HUES48 (cell line): ENCODE data around the gene ATP5MC2.

Experiments
- H3K27ac ChIP-seq: one replicate; pipeline ENCODE4 v1.7.0; 2013; ENCODE audit warnings: low read depth, low read length, inconsistent platforms
- H3K27me3 ChIP-seq: 2 replicates; pipeline ENCODE4 v1.6.1; 2013; ENCODE audit warnings: mild to moderate bottlenecking, low read length; ENCODE audit not compliant: control insufficient read depth, insufficient read depth
- H3K36me3 ChIP-seq: 2 replicates; pipeline ENCODE4 v1.6.1; 2013; ENCODE audit warnings: low read length; ENCODE audit not compliant: control insufficient read depth, insufficient read depth
- H3K4me1 ChIP-seq: 2 replicates; pipeline ENCODE4 v1.6.1; 2013; ENCODE audit warnings: mild to moderate bottlenecking, low read length; ENCODE audit not compliant: control insufficient read depth, insufficient read depth
- H3K4me3 ChIP-seq: 2 replicates; pipeline ENCODE4 v1.5.1; 2013; ENCODE audit warnings: mild to moderate bottlenecking, low read depth, low read length
- H3K9ac ChIP-seq: 2 replicates; pipeline ENCODE4 v1.6.1; 2013; ENCODE audit warnings: mild to moderate bottlenecking, low read depth, low read length, moderate library complexity
- H3K9me3 ChIP-seq: 2 replicates; pipeline ENCODE4 v1.6.1; 2013; ENCODE audit warnings: low read length; ENCODE audit not compliant: control insufficient read depth, insufficient read depth

Gene ATP5MC2

GRCh38 chr12:53625373-53625945, 50.4 kb downstream of the ATP5MC2 start:
- Histone ChIP-seq H3K4me1 (peaks cover 20% of the 10 kb centered on the region), H3K27ac (peak overlapping the region; percentile 98), H3K36me3 (no peaks in the 10 kb centered on the region)

GRCh38 chr12:53624956-53625355, 50.9 kb downstream of the ATP5MC2 start:
- Histone ChIP-seq H3K9me3 (no peaks in the 10 kb centered on the region), H3K36me3 (no peaks in the 10 kb centered on the region), H3K27me3 (no peaks in the 10 kb centered on the region), H3K4me1 (peaks cover 20% of the 10 kb centered on the region), H3K4me3 (peak overlapping the region; percentile 81), H3K9ac (no peak overlapping the region), H3K27ac (no peak overlapping the region)

More at GRCh38 chr12:53625373-53625945, 50.4 kb downstream of the ATP5MC2 start:
- Histone ChIP-seq H3K4me3 (peak overlapping the region; percentile 81), H3K9ac (no peak overlapping the region), H3K27me3 (no peaks in the 10 kb centered on the region), H3K9me3 (no peaks in the 10 kb centered on the region)

- H3K4me1 ChIP-seq, result peaks cover 20% of the 10 kb centered on the region
- H3K36me3 ChIP-seq, result no peaks in the 10 kb centered on the region
- H3K27ac ChIP-seq, result no peak overlapping the region
- no peaks in the 10 kb centered on the region for H3K27me3 ChIP-seq
- no peak overlapping the region; the same call in 1 of the 2 replicates for H3K4me3 ChIP-seq
- no peak overlapping the region for H3K9ac ChIP-seq
- no peaks in the 10 kb centered on the region for H3K9me3 ChIP-seq
Observed at GRCh38 chr12:53624458-53624857, 51.4 kb downstream of the ATP5MC2 start.

GRCh38 chr12:53623548-53624385, 52.1 kb downstream of the ATP5MC2 start:
- Histone ChIP-seq H3K4me3 (no peak overlapping the region), H3K4me1 (peaks cover 20% of the 10 kb centered on the region), H3K9ac (no peak overlapping the region), H3K9me3 (no peaks in the 10 kb centered on the region), H3K36me3 (no peaks in the 10 kb centered on the region), H3K27me3 (no peaks in the 10 kb centered on the region), H3K27ac (no peak overlapping the region)

- no peak overlapping the region for H3K9ac ChIP-seq
- no peaks in the 10 kb centered on the region for H3K36me3 ChIP-seq
- H3K27me3 ChIP-seq, result no peaks in the 10 kb centered on the region
- H3K9me3 ChIP-seq, result no peaks in the 10 kb centered on the region
- H3K4me1 ChIP-seq, result peaks cover 20% of the 10 kb centered on the region
- no peak overlapping the region for H3K4me3 ChIP-seq
- no peak overlapping the region for H3K27ac ChIP-seq
Observed at GRCh38 chr12:53622724-53623123, 53.2 kb downstream of the ATP5MC2 start.

- no peak overlapping the region for H3K9ac ChIP-seq
- no peaks in the 10 kb centered on the region for H3K36me3 ChIP-seq
- H3K4me1 ChIP-seq, result no peaks in the 10 kb centered on the region
- no peak overlapping the region for H3K27ac ChIP-seq
- H3K27me3 ChIP-seq, result no peaks in the 10 kb centered on the region
- no peak overlapping the region for H3K4me3 ChIP-seq
- no peaks in the 10 kb centered on the region for H3K9me3 ChIP-seq
Observed at GRCh38 chr12:53618275-53618674, 57.6 kb downstream of the ATP5MC2 start.

GRCh38 chr12:53617700-53618099, 58.2 kb downstream of the ATP5MC2 start:
- Histone ChIP-seq H3K9me3 (no peaks in the 10 kb centered on the region), H3K4me3 (no peak overlapping the region), H3K4me1 (no peaks in the 10 kb centered on the region), H3K9ac (no peak overlapping the region), H3K27ac (no peak overlapping the region), H3K27me3 (no peaks in the 10 kb centered on the region), H3K36me3 (no peaks in the 10 kb centered on the region)

GRCh38 chr12:53616950-53617349, 58.9 kb downstream of the ATP5MC2 start:
- Histone ChIP-seq H3K9me3 (no peaks in the 10 kb centered on the region), H3K4me1 (no peaks in the 10 kb centered on the region), H3K27me3 (no peaks in the 10 kb centered on the region), H3K27ac (no peak overlapping the region), H3K4me3 (no peak overlapping the region), H3K36me3 (no peaks in the 10 kb centered on the region), H3K9ac (no peak overlapping the region)
